MCF 10A (cell line): ENCODE data around the gene TCF7L2. TPM values are rescaled to one million over a fixed set of nuclear protein-coding genes. Genes with fewer than 3 reads are reported as not detected.

Experiments used
- BruUV-seq: library from RNA; stranded (reverse); fragments of 400-500 nt; replicated peaks from 2 replicates; lab custom pipeline; 2021; lab: Mats Ljungman, UMichigan
- CTCF ChIA-PET: fragments of 300-600 bp; sonication (Branson Sonifier 250); formaldehyde crosslinking; extraction: SDS; loops from one replicate; lab custom pipeline; 2021; ENCODE audit warnings: antibody characterized with exemption, inconsistent platforms; lab: Yijun Ruan, JAX
- POLR2A ChIA-PET: fragments of 300-600, 350-650 bp; sonication (Branson Sonifier 250); formaldehyde crosslinking; extraction: SDS; loops from one replicate; lab custom pipeline; 2020; ENCODE audit warnings: antibody characterized with exemption, inconsistent platforms; lab: Yijun Ruan, JAX
- DNase-seq: peaks from one replicate; pipeline ENCODE4 v3.0.0-alpha.2; 2018; ENCODE audit not compliant: unreplicated experiment
- H3K27ac Mint-ChIP-seq: one replicate; pipeline ENCODE4 v1.8.0; 2022; ENCODE audit warnings: mild to moderate bottlenecking, low read depth, mixed read lengths; ENCODE audit not compliant: unreplicated experiment
- H3K27me3 Mint-ChIP-seq: one replicate; pipeline ENCODE4 v1.8.0; 2022; ENCODE audit warnings: mixed read lengths; ENCODE audit not compliant: insufficient read depth, unreplicated experiment
- H3K36me3 Mint-ChIP-seq: one replicate; pipeline ENCODE4 v1.8.0; 2022; ENCODE audit warnings: mild to moderate bottlenecking, moderate library complexity, mixed read lengths; ENCODE audit not compliant: insufficient read depth, unreplicated experiment
- H3K4me1 Mint-ChIP-seq: one replicate; pipeline ENCODE4 v1.8.0; 2022; ENCODE audit warnings: mixed read lengths; ENCODE audit not compliant: insufficient read depth, unreplicated experiment
- H3K4me3 Mint-ChIP-seq: one replicate; pipeline ENCODE4 v1.8.0; 2022; ENCODE audit warnings: mild to moderate bottlenecking, moderate library complexity, mixed read lengths; ENCODE audit not compliant: unreplicated experiment
- H3K9me3 Mint-ChIP-seq: one replicate; pipeline ENCODE4 v1.8.0; 2022; ENCODE audit warnings: mixed read lengths; ENCODE audit not compliant: unreplicated experiment
- intact Hi-C: fragments of 100-400 bp; cut with micrococcal nuclease; formaldehyde crosslinking; loops from 2 replicates; pipeline ENCODE4 v1.14.1; 2022
- total RNA-seq: library from RNA; stranded (reverse); gene quantifications from 2 replicates; pipeline ENCODE4 v1.2.3, GENCODE V29; 2022
- TF ChIP-seq, protein P1 (sequence below): fragments of 200-600 bp; IDR thresholded peaks from one replicate; pipeline ENCODE4 v1.8.0; 2022; ENCODE audit warnings: antibody characterized with exemption, mild to moderate bottlenecking; ENCODE audit not compliant: unreplicated experiment

The TCF7L2 gene
- total RNA-seq, 1 experiment from 2014 or later: 25.2 TPM

DNA sequence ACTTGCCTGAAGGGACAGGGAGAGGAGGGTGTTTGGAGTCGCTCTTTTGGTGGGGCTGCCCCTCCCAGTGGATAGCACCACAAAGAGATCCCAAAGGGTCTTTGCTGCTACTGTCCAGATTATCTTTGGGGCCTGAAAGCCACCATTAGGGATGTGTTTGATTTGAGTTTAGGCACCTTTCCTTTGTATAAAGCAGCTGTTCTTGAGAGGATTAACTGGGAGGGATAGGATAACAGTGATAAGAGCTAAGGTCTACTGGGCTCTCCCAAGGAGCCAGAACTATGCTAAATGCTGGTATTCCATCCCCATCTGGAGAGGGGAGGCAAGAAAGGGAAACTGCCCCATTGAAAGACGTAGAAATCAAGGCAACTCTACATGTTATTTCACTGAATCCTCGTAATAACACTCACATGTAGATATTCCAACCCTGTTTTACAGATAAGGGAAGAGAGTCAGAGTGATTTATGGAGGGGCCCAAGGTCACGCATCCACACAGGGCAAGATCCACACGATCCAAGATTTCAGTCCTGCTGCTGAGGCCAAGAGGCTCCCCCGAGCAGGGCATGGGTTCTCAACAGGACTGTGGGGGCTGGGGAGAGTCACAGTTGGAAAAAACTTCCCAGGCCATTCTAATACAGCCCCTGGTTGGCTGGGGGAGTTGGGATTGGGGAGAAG is 11.1 kb upstream of the TCF7L2 start:
- Mint-ChIP-seq H3K9me3 (no peaks in the 10 kb centered on the region), H3K27ac (no peak overlapping the region), H3K27me3 (no peaks in the 10 kb centered on the region), H3K4me3 (no peak overlapping the region), H3K4me1 (no peaks in the 10 kb centered on the region), H3K36me3 (no peaks in the 10 kb centered on the region)
- DNase-seq: no peak
- intact Hi-C loops: no loop called here
- TF ChIP-seq, protein P1, sequence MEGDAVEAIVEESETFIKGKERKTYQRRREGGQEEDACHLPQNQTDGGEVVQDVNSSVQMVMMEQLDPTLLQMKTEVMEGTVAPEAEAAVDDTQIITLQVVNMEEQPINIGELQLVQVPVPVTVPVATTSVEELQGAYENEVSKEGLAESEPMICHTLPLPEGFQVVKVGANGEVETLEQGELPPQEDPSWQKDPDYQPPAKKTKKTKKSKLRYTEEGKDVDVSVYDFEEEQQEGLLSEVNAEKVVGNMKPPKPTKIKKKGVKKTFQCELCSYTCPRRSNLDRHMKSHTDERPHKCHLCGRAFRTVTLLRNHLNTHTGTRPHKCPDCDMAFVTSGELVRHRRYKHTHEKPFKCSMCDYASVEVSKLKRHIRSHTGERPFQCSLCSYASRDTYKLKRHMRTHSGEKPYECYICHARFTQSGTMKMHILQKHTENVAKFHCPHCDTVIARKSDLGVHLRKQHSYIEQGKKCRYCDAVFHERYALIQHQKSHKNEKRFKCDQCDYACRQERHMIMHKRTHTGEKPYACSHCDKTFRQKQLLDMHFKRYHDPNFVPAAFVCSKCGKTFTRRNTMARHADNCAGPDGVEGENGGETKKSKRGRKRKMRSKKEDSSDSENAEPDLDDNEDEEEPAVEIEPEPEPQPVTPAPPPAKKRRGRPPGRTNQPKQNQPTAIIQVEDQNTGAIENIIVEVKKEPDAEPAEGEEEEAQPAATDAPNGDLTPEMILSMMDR: no peak
- POLR2A ChIA-PET: interaction anchor here (0.8 kb wide), 1 partner anchor 42 kb away, joined by 3 read pairs; no protein-coding TSS in a partner anchor
- CTCF ChIA-PET: interaction anchor here (0.6 to 0.7 kb wide), 2 partner anchors 75 to 86 kb away, joined by 3 to 5 read pairs; no protein-coding TSS in a partner anchor
- no TSS peak for BruUV-seq

DNA sequence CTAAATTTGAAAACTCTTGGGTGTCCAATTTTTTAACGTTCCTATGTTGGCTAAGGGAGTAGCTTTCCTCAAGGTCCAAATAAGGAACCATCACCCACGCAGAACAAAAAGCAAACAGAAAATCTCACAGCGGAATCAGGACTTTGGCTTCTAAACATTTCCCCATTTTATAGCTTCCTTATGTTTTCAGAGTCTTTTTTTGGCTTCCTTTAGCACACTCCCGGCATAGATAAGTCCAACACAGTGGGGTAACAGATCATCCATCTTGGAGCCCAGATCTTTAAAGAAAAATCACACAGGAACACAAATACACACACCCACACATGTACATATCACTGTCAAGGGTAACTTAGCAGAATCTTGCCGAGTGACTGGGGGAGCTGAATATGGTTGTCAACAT is 4.2 kb upstream of the TCF7L2 start:
- CTCF ChIA-PET: interaction anchor here (0.6 to 1.3 kb wide), 4 partner anchors 9 to 470 kb away, joined by 3 to 4 read pairs (median 4); no protein-coding TSS in a partner anchor
- no peak for DNase-seq
- no peaks in the 10 kb centered on the region for H3K27me3 Mint-ChIP-seq
- no peak overlapping the region for H3K4me3 Mint-ChIP-seq
- H3K4me1 Mint-ChIP-seq: no peaks in the 10 kb centered on the region
- TF ChIP-seq, protein P1: no peak
- POLR2A ChIA-PET: interaction anchor here (0.6 to 1.0 kb wide), 3 partner anchors 13 to 41 kb away, joined by 3 to 4 read pairs (median 3); no protein-coding TSS in a partner anchor
- intact Hi-C loops: no loop called here
- H3K36me3 Mint-ChIP-seq: peaks cover 10% of the 10 kb centered on the region
- H3K27ac Mint-ChIP-seq: no peak overlapping the region
- BruUV-seq: no TSS peak
- no peaks in the 10 kb centered on the region for H3K9me3 Mint-ChIP-seq

DNA sequence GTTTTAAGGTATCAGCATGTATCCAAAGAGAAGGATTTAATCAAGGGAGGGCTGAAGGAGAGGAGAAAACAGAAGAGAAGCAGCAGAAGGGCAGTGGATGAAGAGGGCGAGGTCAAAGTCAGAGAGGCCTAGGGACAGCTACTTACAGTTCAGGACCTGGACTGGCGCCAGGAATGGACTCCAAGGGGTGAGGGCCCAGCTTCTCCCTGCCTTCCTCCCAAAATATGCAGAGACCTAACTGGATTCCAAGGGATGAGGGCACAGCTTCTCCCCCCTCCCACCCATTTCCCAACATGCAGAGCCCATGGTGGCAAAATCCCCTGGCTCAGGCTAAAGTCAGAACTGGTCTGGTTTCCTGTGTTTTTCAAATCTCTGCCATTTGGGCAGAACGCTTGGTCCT is 3.4 kb upstream of the TCF7L2 start:
- Mint-ChIP-seq H3K27ac (no peak overlapping the region), H3K36me3 (peaks cover 11% of the 10 kb centered on the region), H3K4me1 (no peaks in the 10 kb centered on the region), H3K27me3 (no peaks in the 10 kb centered on the region), H3K9me3 (no peaks in the 10 kb centered on the region), H3K4me3 (no peak overlapping the region)
- DNase-seq: no peak
- CTCF ChIA-PET: interaction anchor here (0.6 to 1.3 kb wide), 3 partner anchors 8 to 230 kb away, joined by 3 to 8 read pairs (median 4); no protein-coding TSS in a partner anchor
- no TSS peak for BruUV-seq
- TF ChIP-seq, protein P1: no peak
- POLR2A ChIA-PET: interaction anchor here (0.6 kb wide), 1 partner anchor 22 kb away, joined by 3 read pairs; no protein-coding TSS in a partner anchor
- intact Hi-C loops: no loop called here

DNA sequence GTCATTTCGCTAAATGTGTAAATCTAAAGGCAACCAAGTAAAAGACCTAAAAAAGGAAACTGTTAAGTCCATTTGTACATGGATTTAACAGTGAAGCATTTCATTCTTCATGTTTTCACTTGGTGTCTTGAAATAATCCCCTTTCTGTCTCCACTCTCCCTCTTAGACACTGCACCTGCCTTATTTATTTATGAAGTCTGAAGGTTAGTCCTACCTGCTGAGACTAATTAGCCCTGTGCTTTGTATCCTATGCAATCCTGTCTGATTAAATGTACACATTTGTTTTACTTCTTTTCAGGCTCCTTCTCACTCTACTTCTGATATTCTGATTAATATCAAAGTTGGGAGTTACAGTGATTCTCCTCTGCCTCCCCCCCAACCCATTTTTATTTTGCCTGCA is 1.9 kb upstream of the TCF7L2 start:
- CTCF ChIA-PET: no interaction called here
- POLR2A ChIA-PET: interaction anchor here (1.0 kb wide), 1 partner anchor 44 kb away, joined by 3 read pairs; no protein-coding TSS in a partner anchor
- Mint-ChIP-seq H3K27ac (no peak overlapping the region), H3K4me1 (no peaks in the 10 kb centered on the region), H3K27me3 (no peaks in the 10 kb centered on the region), H3K36me3 (peaks cover 18% of the 10 kb centered on the region), H3K4me3 (no peak overlapping the region), H3K9me3 (no peaks in the 10 kb centered on the region)
- no peak for DNase-seq
- TF ChIP-seq, protein P1: no peak
- BruUV-seq: no TSS peak
- intact Hi-C loops: no loop called here
